ENCODE measurements around the gene PLCXD3. TPM values are rescaled to one million over a fixed set of nuclear protein-coding genes. Genes with fewer than 3 reads are reported as not detected.
A peak's percentile ranks its signal among the peaks of the same experiment; 100 is the strongest.

The PLCXD3 gene
- total and polyA plus RNA-seq, 10 of the 15 experiments (the other 5 are each of a cell fraction or from before 2014, with no cell fraction given), result not detected

DNA sequence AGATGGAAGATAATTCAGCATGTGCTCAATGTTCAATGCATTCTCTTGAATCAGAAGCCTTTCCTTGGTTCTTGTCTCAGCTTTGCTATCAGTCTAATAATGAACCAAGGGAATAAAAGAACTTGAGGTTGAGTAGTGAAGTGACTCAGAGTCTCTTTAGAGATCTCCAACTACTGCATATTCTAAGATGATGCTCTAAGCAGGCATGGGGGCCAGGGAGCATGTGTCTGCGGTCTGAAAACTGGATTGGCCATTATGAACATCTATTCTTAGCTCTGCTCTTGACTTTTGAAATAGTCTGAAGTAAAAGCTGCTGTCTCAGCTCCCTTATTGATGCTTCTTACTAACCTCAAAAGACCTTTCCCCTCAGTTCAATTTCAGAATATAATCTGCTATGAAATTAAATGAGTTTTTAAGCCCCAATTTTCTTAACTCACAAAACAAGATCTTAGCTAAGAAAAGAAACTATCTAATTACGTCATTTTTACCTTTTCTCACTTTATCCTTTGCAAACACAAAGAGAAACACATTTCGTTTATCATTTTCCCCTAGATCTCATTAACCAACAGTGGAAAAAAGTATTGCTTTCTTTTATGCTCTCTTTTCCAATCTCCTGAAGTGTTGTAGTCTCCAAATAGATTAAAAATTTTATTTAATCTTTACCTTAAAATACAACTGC, 44.8 kb downstream of the PLCXD3 start:
- no peak overlapping the region for H3K9ac ChIP-seq (ENCODE audit: control insufficient read depth, insufficient read depth, low read length)
- in situ Hi-C loops (cut with MboI) (no loop called here), intact Hi-C loops (cut with micrococcal nuclease; ENCODE audit: unreplicated experiment) (no loop called here)
- POLR2A ChIA-PET, result no interaction called here
- H3K79me2 ChIP-seq (ENCODE audit: control insufficient read depth, insufficient read depth, low read length), result no peaks in the 10 kb centered on the region
- H2AFZ ChIP-seq (ENCODE audit: control insufficient read depth, low read depth, low read length), result no peak overlapping the region
- H3K4me1 ChIP-seq (ENCODE audit: control insufficient read depth, insufficient read depth, low read length), result no peaks in the 10 kb centered on the region
- 0% methylated on average over 3 of the region's 3 CpGs for WGBS (ENCODE audit: insufficient coverage, insufficient replicate concordance, low lambda C conversion rate, missing lambda C conversion rate)
- H3K4me3 ChIP-seq, result no peak overlapping the region
- CTCF ChIA-PET, result interaction anchor here (1.0 kb wide), 1 partner anchor 9 kb away, joined by 3 read pairs; no protein-coding TSS in a partner anchor
- H3K36me3 ChIP-seq (ENCODE audit: control insufficient read depth in 2 of 2, insufficient read depth in 2 of 2, low read length in 1 of 2), result no peaks in the 10 kb centered on the region
- H3K27me3 ChIP-seq (replicated peaks in 1 of 2; ENCODE audit: control insufficient read depth in 2 of 2, insufficient read depth in 2 of 2, low read length in 1 of 2), result no peaks in the 10 kb centered on the region
- RAD21 ChIA-PET (ENCODE audit: unreplicated experiment), result no interaction called here
- no peak for DNase-seq (ENCODE audit: low read depth, low spot score)
- no peak overlapping the region for H3K27ac ChIP-seq (ENCODE audit: control insufficient read depth, insufficient read depth)
- peak; percentile 62 for ATAC-seq
- BruUV-seq (replicated peaks), result no TSS peak
- H3K4me2 ChIP-seq (ENCODE audit: control insufficient read depth, insufficient read depth), result no peak overlapping the region
- no peak for FAIRE-seq
- TF ChIP-seq ATF7 (IDR thresholded peaks at IDR 0.05; ENCODE audit: low read depth), result peak; percentile 78
- TF ChIP-seq HDGF (IDR thresholded peaks at IDR 0.05), result no peak
- H4K20me1 ChIP-seq (ENCODE audit: control insufficient read depth, insufficient read depth), result no peaks in the 10 kb centered on the region
- SMC1A ChIA-PET (ENCODE audit: uncharacterized antibody, unreplicated experiment), result interaction anchor here (0.9 kb wide), 1 partner anchor 17 kb away, joined by 3 read pairs; no protein-coding TSS in a partner anchor
- no peaks in the 10 kb centered on the region for H3K9me3 ChIP-seq (replicated peaks; ENCODE audit: control insufficient read depth, insufficient read depth, low read length)

DNA sequence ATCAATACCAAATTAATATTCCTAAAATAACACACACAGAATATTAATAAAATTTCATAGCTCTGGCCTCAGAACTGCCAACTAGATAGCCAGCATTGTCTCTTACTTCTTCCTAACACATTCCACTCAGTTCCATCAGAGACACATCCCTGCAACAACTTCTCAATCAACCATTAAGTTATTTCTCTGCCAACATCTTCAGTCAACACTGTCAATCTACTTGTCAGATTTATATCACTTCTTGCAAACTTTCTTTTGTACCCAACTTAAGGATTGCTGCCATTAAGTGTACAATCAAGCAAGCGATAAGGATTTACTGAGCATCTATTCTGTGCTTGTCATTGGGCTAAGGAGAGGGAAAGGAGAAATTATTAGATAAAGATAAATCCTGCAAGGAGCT, 50.8 kb downstream of the PLCXD3 start:
- 81% methylated on average over 1 of the region's 1 CpG for WGBS (ENCODE audit: insufficient coverage, insufficient replicate concordance, low lambda C conversion rate, missing lambda C conversion rate)
- POLR2A ChIA-PET, result no interaction called here
- no peak for DNase-seq (ENCODE audit: low read depth, low spot score)
- no TSS peak for BruUV-seq (replicated peaks)
- H3K9me3 ChIP-seq (replicated peaks; ENCODE audit: control insufficient read depth, insufficient read depth, low read length), result no peaks in the 10 kb centered on the region
- TF ChIP-seq SP1 (IDR thresholded peaks at IDR 0.05; ENCODE audit: low read depth, low read length) (no peak), CREM (IDR thresholded peaks at IDR 0.05; ENCODE audit: low read depth) (no peak), GABPA (IDR thresholded peaks at IDR 0.05; ENCODE audit: low read depth) (no peak), POLR2AphosphoS5 (IDR thresholded peaks at IDR 0.05; ENCODE audit: low read length) (no peak)
- TF ChIP-seq, protein P1, sequence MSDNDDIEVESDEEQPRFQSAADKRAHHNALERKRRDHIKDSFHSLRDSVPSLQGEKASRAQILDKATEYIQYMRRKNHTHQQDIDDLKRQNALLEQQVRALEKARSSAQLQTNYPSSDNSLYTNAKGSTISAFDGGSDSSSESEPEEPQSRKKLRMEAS (IDR thresholded peaks at IDR 0.05; ENCODE audit: low read depth, low read length), result no peak
- TF ChIP-seq, protein P2, sequence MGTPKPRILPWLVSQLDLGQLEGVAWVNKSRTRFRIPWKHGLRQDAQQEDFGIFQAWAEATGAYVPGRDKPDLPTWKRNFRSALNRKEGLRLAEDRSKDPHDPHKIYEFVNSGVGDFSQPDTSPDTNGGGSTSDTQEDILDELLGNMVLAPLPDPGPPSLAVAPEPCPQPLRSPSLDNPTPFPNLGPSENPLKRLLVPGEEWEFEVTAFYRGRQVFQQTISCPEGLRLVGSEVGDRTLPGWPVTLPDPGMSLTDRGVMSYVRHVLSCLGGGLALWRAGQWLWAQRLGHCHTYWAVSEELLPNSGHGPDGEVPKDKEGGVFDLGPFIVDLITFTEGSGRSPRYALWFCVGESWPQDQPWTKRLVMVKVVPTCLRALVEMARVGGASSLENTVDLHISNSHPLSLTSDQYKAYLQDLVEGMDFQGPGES (IDR thresholded peaks at IDR 0.05), result no peak
- H4K20me1 ChIP-seq (ENCODE audit: control insufficient read depth, insufficient read depth), result no peaks in the 10 kb centered on the region
- RAD21 ChIA-PET (ENCODE audit: unreplicated experiment), result no interaction called here
- H3K79me2 ChIP-seq (ENCODE audit: control insufficient read depth, insufficient read depth, low read length), result no peaks in the 10 kb centered on the region
- FAIRE-seq, result no peak
- intact Hi-C loops (cut with micrococcal nuclease; ENCODE audit: unreplicated experiment) (no loop called here), in situ Hi-C loops (cut with MboI) (no loop called here)
- H3K4me1 ChIP-seq (ENCODE audit: control insufficient read depth, insufficient read depth, low read length), result no peaks in the 10 kb centered on the region
- SMC1A ChIA-PET (ENCODE audit: uncharacterized antibody, unreplicated experiment), result no interaction called here
- CTCF ChIA-PET, result no interaction called here
- no peak overlapping the region for H3K27ac ChIP-seq (ENCODE audit: control insufficient read depth, insufficient read depth)
- no peaks in the 10 kb centered on the region for H3K36me3 ChIP-seq (ENCODE audit: control insufficient read depth in 2 of 2, insufficient read depth in 2 of 2, low read length in 1 of 2)
- H2AFZ ChIP-seq (ENCODE audit: control insufficient read depth, low read depth, low read length), result no peak overlapping the region
- H3K27me3 ChIP-seq (replicated peaks in 1 of 2; ENCODE audit: control insufficient read depth in 2 of 2, insufficient read depth in 2 of 2, low read length in 1 of 2), result no peaks in the 10 kb centered on the region
- H3K4me3 ChIP-seq, result no peak overlapping the region
- H3K9ac ChIP-seq (ENCODE audit: control insufficient read depth, insufficient read depth, low read length), result no peak overlapping the region
- H3K4me2 ChIP-seq (ENCODE audit: control insufficient read depth, insufficient read depth), result no peak overlapping the region
- no peak for ATAC-seq
